ENCODE measurements around the gene C22orf15.

DNA sequence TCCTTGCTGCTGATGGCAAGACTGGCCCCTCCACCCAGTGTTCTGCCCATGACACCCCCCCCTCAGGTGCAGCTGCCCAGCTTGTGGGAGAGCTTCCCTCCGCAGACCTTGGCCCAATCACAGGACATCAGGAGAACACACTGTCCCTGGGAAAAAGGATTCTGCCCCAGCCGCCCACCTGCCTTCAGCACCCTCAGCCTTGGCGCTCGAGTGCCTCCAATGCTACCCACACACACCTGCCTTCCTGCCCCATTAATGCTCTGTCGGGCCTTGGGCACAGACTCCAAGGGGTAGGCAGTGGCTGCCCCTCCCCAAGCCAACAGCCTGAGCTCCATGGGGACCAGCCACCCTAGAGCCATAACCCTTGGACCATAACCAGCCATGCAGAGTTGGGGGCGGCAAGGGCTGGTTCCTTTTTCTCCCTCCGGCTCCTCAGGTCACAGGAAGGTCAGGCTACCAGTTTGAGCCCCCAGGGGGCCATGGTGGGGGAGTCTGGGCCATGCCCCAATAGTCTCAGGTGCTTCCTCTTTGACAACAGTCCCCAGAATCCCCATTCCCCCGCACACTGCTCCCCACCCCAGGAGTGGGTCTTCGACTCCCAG lies 10.6 kb upstream of the C22orf15 start:
- TF ChIP-seq, protein P1, sequence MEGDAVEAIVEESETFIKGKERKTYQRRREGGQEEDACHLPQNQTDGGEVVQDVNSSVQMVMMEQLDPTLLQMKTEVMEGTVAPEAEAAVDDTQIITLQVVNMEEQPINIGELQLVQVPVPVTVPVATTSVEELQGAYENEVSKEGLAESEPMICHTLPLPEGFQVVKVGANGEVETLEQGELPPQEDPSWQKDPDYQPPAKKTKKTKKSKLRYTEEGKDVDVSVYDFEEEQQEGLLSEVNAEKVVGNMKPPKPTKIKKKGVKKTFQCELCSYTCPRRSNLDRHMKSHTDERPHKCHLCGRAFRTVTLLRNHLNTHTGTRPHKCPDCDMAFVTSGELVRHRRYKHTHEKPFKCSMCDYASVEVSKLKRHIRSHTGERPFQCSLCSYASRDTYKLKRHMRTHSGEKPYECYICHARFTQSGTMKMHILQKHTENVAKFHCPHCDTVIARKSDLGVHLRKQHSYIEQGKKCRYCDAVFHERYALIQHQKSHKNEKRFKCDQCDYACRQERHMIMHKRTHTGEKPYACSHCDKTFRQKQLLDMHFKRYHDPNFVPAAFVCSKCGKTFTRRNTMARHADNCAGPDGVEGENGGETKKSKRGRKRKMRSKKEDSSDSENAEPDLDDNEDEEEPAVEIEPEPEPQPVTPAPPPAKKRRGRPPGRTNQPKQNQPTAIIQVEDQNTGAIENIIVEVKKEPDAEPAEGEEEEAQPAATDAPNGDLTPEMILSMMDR (IDR thresholded peaks at IDR 0.05) = no peak
- TF ChIP-seq POLR2A (IDR thresholded peaks at IDR 0.05) = no peak
